Measurements from ENCODE around the gene KCNQ2.

KCNQ2 gene

GRCh38 chr20:63471717-63471980 is 806 bp downstream of the KCNQ2 start:
- TF ChIP-seq TEAD4 (IDR thresholded peaks at IDR 0.05) (no peak), RAD21 (IDR thresholded peaks at IDR 0.05; ENCODE audit: low read depth) (no peak), YY1 (IDR thresholded peaks at IDR 0.05; ENCODE audit: low read depth) (no peak), REST (IDR thresholded peaks at IDR 0.05; ENCODE audit: low read depth) (no peak), EP300 (IDR thresholded peaks at IDR 0.05; ENCODE audit: borderline replicate concordance) (no peak), CEBPB (IDR thresholded peaks at IDR 0.05) (no peak), MAX (IDR thresholded peaks at IDR 0.05) (no peak), ZBTB7A (IDR thresholded peaks at IDR 0.05; ENCODE audit: low read depth) (no peak), CREB1 (IDR thresholded peaks at IDR 0.05; ENCODE audit: low read depth) (no peak), TCF12 (IDR thresholded peaks at IDR 0.05; ENCODE audit: low read depth) (no peak)

GRCh38 chr20:63471002-63471716 is 1.3 kb downstream of the KCNQ2 start:
- TF ChIP-seq RAD21 (IDR thresholded peaks at IDR 0.05; ENCODE audit: low read depth): no peak
- TF ChIP-seq EP300 (IDR thresholded peaks at IDR 0.05; ENCODE audit: borderline replicate concordance): no peak
- no peak; the same call in 1 of the 2 replicates for TF ChIP-seq ZBTB7A (IDR thresholded peaks at IDR 0.05; ENCODE audit: low read depth)

GRCh38 chr20:63470410-63470809 is 2.0 kb downstream of the KCNQ2 start:
- no peak for TF ChIP-seq TAF1 (IDR thresholded peaks at IDR 0.05; ENCODE audit: low read depth)
- no peak for TF ChIP-seq EGR1 (IDR thresholded peaks at IDR 0.05)
- no peak for TF ChIP-seq YY1 (IDR thresholded peaks at IDR 0.05; ENCODE audit: low read depth)

DNA sequence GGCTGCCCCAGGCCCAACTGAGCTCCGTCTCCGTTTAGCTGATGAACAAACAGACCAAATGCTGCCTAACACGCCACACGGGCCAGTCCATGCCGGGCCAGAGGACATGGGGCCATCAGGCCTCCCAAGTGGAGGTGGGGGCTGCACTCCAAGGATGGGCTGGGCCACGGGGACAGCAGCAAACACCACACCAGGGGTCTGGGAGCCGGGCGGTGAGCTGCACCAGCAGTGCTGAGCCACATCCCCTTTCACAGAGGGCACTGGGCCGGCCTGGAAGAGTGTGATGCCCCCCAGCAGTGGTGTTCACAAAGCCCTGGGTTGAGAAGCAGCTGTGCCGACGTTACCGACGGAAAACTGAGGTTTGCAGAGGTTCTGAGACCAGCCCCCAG is 2.7 kb downstream of the KCNQ2 start:
- TF ChIP-seq REST (IDR thresholded peaks at IDR 0.05; ENCODE audit: low read depth) (no peak), TCF12 (IDR thresholded peaks at IDR 0.05; ENCODE audit: low read depth) (no peak), CREB1 (IDR thresholded peaks at IDR 0.05; ENCODE audit: low read depth) (no peak), TAF1 (IDR thresholded peaks at IDR 0.05; ENCODE audit: low read depth) (no peak), RAD21 (IDR thresholded peaks at IDR 0.05; ENCODE audit: low read depth) (no peak), CEBPB (IDR thresholded peaks at IDR 0.05) (no peak)

GRCh38 chr20:63469019-63469712 is 3.3 kb downstream of the KCNQ2 start:
- TF ChIP-seq FOXM1 (IDR thresholded peaks at IDR 0.05; ENCODE audit: borderline replicate concordance, low read depth) (no peak), RAD21 (IDR thresholded peaks at IDR 0.05; ENCODE audit: low read depth) (no peak), TAF1 (IDR thresholded peaks at IDR 0.05; ENCODE audit: low read depth) (no peak)

- no peak for TF ChIP-seq REST (IDR thresholded peaks at IDR 0.05; ENCODE audit: low read depth)
- no peak for TF ChIP-seq NFIC (IDR thresholded peaks at IDR 0.05)
Observed at GRCh38 chr20:63468421-63468820, 4.0 kb downstream of the KCNQ2 start.
